ENCODE data around the gene ID4. TPM values are rescaled to one million over a fixed set of nuclear protein-coding genes. Genes with fewer than 3 reads are reported as not detected.
"Not testable (repeated sequence)": the region's sequence is repeated elsewhere in the genome, so short reads cannot be mapped to it uniquely, and the experiment has no call there.

The ID4 gene
- total RNA-seq, 2 experiments from 2014 or later = not detected

- Mint-ChIP-seq H3K4me3 (no peak overlapping the region), H3K27me3 (peaks cover 43% of the 10 kb centered on the region), H3K9me3 (no peaks in the 10 kb centered on the region), H3K36me3 (no peaks in the 10 kb centered on the region), H3K4me1 (peaks cover 4% of the 10 kb centered on the region), H3K27ac (no peak overlapping the region)
- DNase-seq = no peak
Observed at GRCh38 chr6:19842030-19842615, 5.0 kb downstream of the ID4 start.

- H3K9me3 Mint-ChIP-seq = no peaks in the 10 kb centered on the region
Observed at GRCh38 chr6:19844689-19845088, 7.5 kb downstream of the ID4 start.

GRCh38 chr6:19845266-19846041, 8.3 kb downstream of the ID4 start:
- DNase-seq = no peak
- Mint-ChIP-seq H3K9me3 (no peaks in the 10 kb centered on the region), H3K4me1 (no peaks in the 10 kb centered on the region), H3K4me3 (no peak overlapping the region), H3K36me3 (no peaks in the 10 kb centered on the region), H3K27ac (no peak overlapping the region), H3K27me3 (peaks cover 17% of the 10 kb centered on the region)

More at GRCh38 chr6:19844689-19845088, 7.5 kb downstream of the ID4 start:
- no peak for DNase-seq
- Mint-ChIP-seq H3K36me3 (no peaks in the 10 kb centered on the region), H3K27ac (no peak overlapping the region), H3K4me3 (no peak overlapping the region), H3K27me3 (peaks cover 25% of the 10 kb centered on the region), H3K4me1 (no peaks in the 10 kb centered on the region)

GRCh38 chr6:19848465-19849029, 11.4 kb downstream of the ID4 start:
- H3K27ac Mint-ChIP-seq = no peak overlapping the region
- no peak overlapping the region for H3K4me3 Mint-ChIP-seq
- no peaks in the 10 kb centered on the region for H3K9me3 Mint-ChIP-seq
- H3K4me1 Mint-ChIP-seq = no peaks in the 10 kb centered on the region
- H3K27me3 Mint-ChIP-seq = peaks cover 6% of the 10 kb centered on the region
- no peak for DNase-seq
- no peaks in the 10 kb centered on the region for H3K36me3 Mint-ChIP-seq

- H3K27me3 Mint-ChIP-seq = peaks cover 5% of the 10 kb centered on the region
- no peaks in the 10 kb centered on the region for H3K36me3 Mint-ChIP-seq
- no peak overlapping the region for H3K4me3 Mint-ChIP-seq
- no peaks in the 10 kb centered on the region for H3K4me1 Mint-ChIP-seq
- H3K27ac Mint-ChIP-seq = no peak overlapping the region
- H3K9me3 Mint-ChIP-seq = no peaks in the 10 kb centered on the region
- no peak for DNase-seq
Observed at GRCh38 chr6:19849196-19849595, 12.0 kb downstream of the ID4 start.

- DNase-seq = no peak
- H3K27me3 Mint-ChIP-seq = no peaks in the 10 kb centered on the region
- no peaks in the 10 kb centered on the region for H3K9me3 Mint-ChIP-seq
- H3K4me1 Mint-ChIP-seq = no peaks in the 10 kb centered on the region
- no peak overlapping the region for H3K27ac Mint-ChIP-seq
- H3K4me3 Mint-ChIP-seq = no peak overlapping the region
- H3K36me3 Mint-ChIP-seq = no peaks in the 10 kb centered on the region
Observed at GRCh38 chr6:19849755-19850154, 12.6 kb downstream of the ID4 start.

- no peak overlapping the region for H3K4me3 Mint-ChIP-seq
- no peaks in the 10 kb centered on the region for H3K9me3 Mint-ChIP-seq
- no peak for DNase-seq
- no peaks in the 10 kb centered on the region for H3K4me1 Mint-ChIP-seq
- no peaks in the 10 kb centered on the region for H3K36me3 Mint-ChIP-seq
- H3K27ac Mint-ChIP-seq = no peak overlapping the region
- no peaks in the 10 kb centered on the region for H3K27me3 Mint-ChIP-seq
Observed at GRCh38 chr6:19851241-19852089, 14.3 kb downstream of the ID4 start.

GRCh38 chr6:19852090-19852457, 14.9 kb downstream of the ID4 start:
- H3K4me1 Mint-ChIP-seq = no peaks in the 10 kb centered on the region

GRCh38 chr6:19852927-19853326, 15.8 kb downstream of the ID4 start:
- no peaks in the 10 kb centered on the region for H3K4me1 Mint-ChIP-seq
- H3K36me3 Mint-ChIP-seq = no peaks in the 10 kb centered on the region
- peaks cover 5% of the 10 kb centered on the region for H3K27me3 Mint-ChIP-seq
- no peak overlapping the region for H3K4me3 Mint-ChIP-seq
- no peak overlapping the region for H3K27ac Mint-ChIP-seq
- DNase-seq = no peak
- H3K9me3 Mint-ChIP-seq = no peaks in the 10 kb centered on the region

More at GRCh38 chr6:19852090-19852457, 14.9 kb downstream of the ID4 start:
- DNase-seq = no peak
- H3K27ac Mint-ChIP-seq = no peak overlapping the region
- H3K4me3 Mint-ChIP-seq = no peak overlapping the region
- no peaks in the 10 kb centered on the region for H3K9me3 Mint-ChIP-seq
- H3K36me3 Mint-ChIP-seq = no peaks in the 10 kb centered on the region
- no peaks in the 10 kb centered on the region for H3K27me3 Mint-ChIP-seq

GRCh38 chr6:19854421-19855015, 17.3 kb downstream of the ID4 start:
- not testable (repeated sequence) for DNase-seq, H3K9me3 Mint-ChIP-seq, H3K4me3 Mint-ChIP-seq, H3K36me3 Mint-ChIP-seq, H3K4me1 Mint-ChIP-seq, H3K27ac Mint-ChIP-seq, H3K27me3 Mint-ChIP-seq

GRCh38 chr6:19855536-19855935, 18.4 kb downstream of the ID4 start:
- H3K4me3 Mint-ChIP-seq = no peak overlapping the region
- H3K27ac Mint-ChIP-seq = no peak overlapping the region
- H3K27me3 Mint-ChIP-seq = peaks cover 5% of the 10 kb centered on the region
- H3K9me3 Mint-ChIP-seq = no peaks in the 10 kb centered on the region
- H3K4me1 Mint-ChIP-seq = no peaks in the 10 kb centered on the region
- no peak for DNase-seq
- no peaks in the 10 kb centered on the region for H3K36me3 Mint-ChIP-seq

- no peak for DNase-seq
- Mint-ChIP-seq H3K27ac (no peak overlapping the region), H3K4me3 (no peak overlapping the region), H3K27me3 (peaks cover 5% of the 10 kb centered on the region), H3K4me1 (no peaks in the 10 kb centered on the region), H3K9me3 (no peaks in the 10 kb centered on the region), H3K36me3 (no peaks in the 10 kb centered on the region)
Observed at GRCh38 chr6:19857139-19857538, 20.0 kb downstream of the ID4 start.

- Mint-ChIP-seq H3K4me3 (no peak overlapping the region), H3K36me3 (no peaks in the 10 kb centered on the region), H3K4me1 (no peaks in the 10 kb centered on the region), H3K27ac (no peak overlapping the region), H3K9me3 (no peaks in the 10 kb centered on the region), H3K27me3 (peaks cover 5% of the 10 kb centered on the region)
- DNase-seq = no peak
Observed at GRCh38 chr6:19857703-19858102, 20.5 kb downstream of the ID4 start.

- Mint-ChIP-seq H3K27me3 (peaks cover 5% of the 10 kb centered on the region), H3K27ac (no peak overlapping the region), H3K4me1 (no peaks in the 10 kb centered on the region), H3K4me3 (no peak overlapping the region), H3K36me3 (no peaks in the 10 kb centered on the region), H3K9me3 (no peaks in the 10 kb centered on the region)
- DNase-seq = no peak
Observed at GRCh38 chr6:19860235-19860877, 23.2 kb downstream of the ID4 start.

Measured in activated naive CD8-positive, alpha-beta T cell treated with anti-CD3 and anti-CD28 coated beads for 36 hours (primary cell).